HEK293 (cell line): ENCODE data around the gene RASA3.

Experiments
- HOXD13 ChIP-seq: sonication (generic); formaldehyde crosslinking; IDR thresholded peaks from 2 replicates; pipeline ENCODE4 v1.8.0; 2022; ENCODE audit warnings: missing genetic modification reagents, borderline replicate concordance
- PRDM10 ChIP-seq: fragments of 450-650 bp; formaldehyde crosslinking; IDR thresholded peaks from 2 replicates; pipeline ENCODE4 v1.5.1; 2016; ENCODE audit warnings: missing biosample characterization, missing genetic modification characterization
- ZBTB44 ChIP-seq: fragments of 450-650 bp; IDR thresholded peaks from 2 replicates; pipeline ENCODE4 v1.5.1; 2018; ENCODE audit warnings: missing biosample characterization, mild to moderate bottlenecking, missing genetic modification characterization
- ZNF184 ChIP-seq: fragments of 450-650 bp; IDR thresholded peaks from 2 replicates; pipeline ENCODE4 v1.5.1; 2018; ENCODE audit warnings: missing biosample characterization, mild to moderate bottlenecking, missing genetic modification characterization
- ZNF624 ChIP-seq: fragments of 450-650 bp; formaldehyde crosslinking; IDR thresholded peaks from 2 replicates; pipeline ENCODE4 v1.5.1; 2017; ENCODE audit warnings: missing biosample characterization, missing genetic modification characterization

- TF ChIP-seq PRDM10 (tag by site-specific recombination) (no peak), ZNF624 (no peak), ZBTB44 (no peak), ZNF184 (tag by site-specific recombination) (no peak), HOXD13 (CRISPR knock-in tag) (no peak)
Observed at GRCh38 chr13:114019367-114019766, 113.1 kb downstream of the RASA3 start.
